Tibial nerve (tissue), 3 donors: ENCODE results near the gene TMEM17.

ENCODE experiments used
- CTCF ChIP-seq, 5 experiments: fragments of 200-600 bp in 3 of 5; fragments of 450-650 bp in 2 of 5; sonication (generic) in 3 of 5; IDR thresholded peaks; one replicate each; pipeline ENCODE4 v1.5.1; 2016 to 2019; ENCODE audit warnings: antibody characterized with exemption in 5 of 5, mild to moderate bottlenecking in 3 of 5, moderate library complexity in 2 of 5
- POLR2A ChIP-seq, 2 donors: fragments of 450-650 bp; IDR thresholded peaks; one replicate each; pipeline ENCODE4 v1.6.1; 2017; ENCODE audit warnings: antibody characterized with exemption in 2 of 2, mild to moderate bottlenecking in 2 of 2, moderate library complexity in 2 of 2

GRCh38 chr2:62536873-62537547, 31.0 kb upstream of the TMEM17 start:
- no peak for TF ChIP-seq CTCF (IDR thresholded peaks at IDR 0.05)
- no peak for TF ChIP-seq POLR2A (IDR thresholded peaks at IDR 0.05)
